T-helper 2 cell treated with Interferon-gamma antibody and Interleukin-4, amounts not matched to agents 5 μg/mL and 100 μg/mL, for 36 hours (primary cell): ENCODE results near the gene KAZN.

Experiments
- DNase-seq: peaks from one replicate; pipeline ENCODE4 v3.0.0; 2021; ENCODE audit warnings: low spot score
- H3K27ac Mint-ChIP-seq: one replicate; pipeline ENCODE4 v1.8.0; 2021; ENCODE audit warnings: mild to moderate bottlenecking, mixed read lengths
- H3K27me3 Mint-ChIP-seq: one replicate; pipeline ENCODE4 v1.8.0; 2021; ENCODE audit warnings: low read depth, mixed read lengths
- H3K36me3 Mint-ChIP-seq: one replicate; pipeline ENCODE4 v1.8.0; 2021; ENCODE audit warnings: low read depth, mixed read lengths
- H3K4me1 Mint-ChIP-seq: one replicate; pipeline ENCODE4 v1.8.0; 2021; ENCODE audit warnings: low read depth, mixed read lengths
- H3K4me3 Mint-ChIP-seq: one replicate; pipeline ENCODE4 v1.8.0; 2022; ENCODE audit warnings: mild to moderate bottlenecking, moderate library complexity, mixed read lengths
- H3K9me3 Mint-ChIP-seq: one replicate; pipeline ENCODE4 v1.8.0; 2021; ENCODE audit warnings: mixed read lengths

KAZN gene

DNA sequence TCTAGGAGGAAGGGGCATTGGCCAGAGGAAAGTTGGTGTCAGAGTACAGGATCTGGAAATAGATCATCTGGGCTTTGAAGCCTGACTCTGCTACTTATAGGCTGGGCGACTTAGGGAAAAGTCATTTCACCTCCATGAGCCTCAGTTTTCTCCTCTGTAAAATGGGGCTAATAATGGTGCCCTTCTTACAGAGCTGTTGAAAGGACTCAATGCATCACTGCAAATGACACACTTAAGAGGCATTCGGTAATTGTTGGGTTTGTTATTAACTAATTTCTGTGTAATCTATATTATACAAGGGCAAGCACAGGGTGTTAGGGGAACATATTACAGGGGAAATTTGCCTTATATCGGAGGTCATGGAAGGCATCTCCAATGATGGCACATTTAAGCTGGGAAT, 96.1 kb downstream of the KAZN start:
- Mint-ChIP-seq H3K27me3 (no peaks in the 10 kb centered on the region), H3K4me1 (no peaks in the 10 kb centered on the region), H3K36me3 (no peaks in the 10 kb centered on the region), H3K4me3 (no peak overlapping the region), H3K9me3 (no peaks in the 10 kb centered on the region), H3K27ac (no peak overlapping the region)
- DNase-seq = no peak

DNA sequence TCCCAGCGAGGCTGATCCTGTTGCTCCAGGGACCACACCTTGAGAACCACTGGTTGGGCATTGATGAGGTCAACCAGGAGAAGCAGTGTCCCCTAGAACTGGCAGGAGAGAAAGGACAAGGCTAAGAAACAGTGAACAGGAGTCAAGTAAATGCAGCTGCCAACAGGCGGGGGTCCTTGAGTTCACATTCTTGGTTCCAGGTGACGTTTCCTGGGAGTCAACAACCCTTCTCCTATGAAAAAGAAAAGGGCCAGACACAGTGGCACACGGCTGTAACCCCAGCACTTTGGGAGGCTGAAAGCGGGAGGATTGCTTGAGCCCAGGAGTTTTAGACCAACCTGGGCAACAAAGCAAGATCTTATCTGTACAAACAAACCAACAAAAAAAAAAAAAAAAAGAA, 98.3 kb downstream of the KAZN start:
- no peaks in the 10 kb centered on the region for H3K36me3 Mint-ChIP-seq
- no peaks in the 10 kb centered on the region for H3K27me3 Mint-ChIP-seq
- no peaks in the 10 kb centered on the region for H3K9me3 Mint-ChIP-seq
- no peak overlapping the region for H3K4me3 Mint-ChIP-seq
- DNase-seq = no peak
- no peaks in the 10 kb centered on the region for H3K4me1 Mint-ChIP-seq
- H3K27ac Mint-ChIP-seq = no peak overlapping the region

DNA sequence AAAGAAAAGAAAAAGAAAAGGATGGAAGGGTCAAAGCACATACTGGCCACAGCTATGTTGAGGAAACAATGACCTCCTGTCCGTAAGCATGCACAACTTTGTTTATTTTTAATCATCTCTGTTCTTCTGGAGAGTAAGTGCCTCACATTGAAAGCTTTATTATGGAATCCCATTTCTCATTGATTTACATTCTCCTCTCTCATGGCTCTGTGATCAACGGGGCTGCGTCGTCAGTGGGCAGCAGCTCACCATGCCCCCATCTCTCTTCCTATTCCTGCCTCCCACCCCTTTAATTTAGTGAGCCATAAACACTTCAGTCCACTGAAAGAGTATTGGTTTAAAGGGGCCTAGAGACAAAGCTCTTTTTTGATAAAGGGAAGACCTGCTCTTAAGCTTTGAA, 98.9 kb downstream of the KAZN start:
- H3K27ac Mint-ChIP-seq = no peak overlapping the region
- H3K4me1 Mint-ChIP-seq = no peaks in the 10 kb centered on the region
- H3K9me3 Mint-ChIP-seq = peaks cover under 1% of the 10 kb centered on the region
- H3K36me3 Mint-ChIP-seq = no peaks in the 10 kb centered on the region
- H3K4me3 Mint-ChIP-seq = no peak overlapping the region
- H3K27me3 Mint-ChIP-seq = no peaks in the 10 kb centered on the region
- DNase-seq = no peak

GRCh38 chr1:14698314-14698713, 99.8 kb downstream of the KAZN start:
- peaks cover 8% of the 10 kb centered on the region for H3K9me3 Mint-ChIP-seq
- DNase-seq = no peak
- no peaks in the 10 kb centered on the region for H3K27me3 Mint-ChIP-seq

GRCh38 chr1:14699620-14700019, 101.1 kb downstream of the KAZN start:
- H3K36me3 Mint-ChIP-seq = no peaks in the 10 kb centered on the region
- no peaks in the 10 kb centered on the region for H3K4me1 Mint-ChIP-seq
- H3K27ac Mint-ChIP-seq = no peak overlapping the region
- no peak overlapping the region for H3K4me3 Mint-ChIP-seq
- peaks cover 8% of the 10 kb centered on the region for H3K9me3 Mint-ChIP-seq
- no peak for DNase-seq
- H3K27me3 Mint-ChIP-seq = no peaks in the 10 kb centered on the region

More at GRCh38 chr1:14698314-14698713, 99.8 kb downstream of the KAZN start:
- H3K4me1 Mint-ChIP-seq = no peaks in the 10 kb centered on the region
- no peaks in the 10 kb centered on the region for H3K36me3 Mint-ChIP-seq
- no peak overlapping the region for H3K27ac Mint-ChIP-seq
- H3K4me3 Mint-ChIP-seq = no peak overlapping the region

DNA sequence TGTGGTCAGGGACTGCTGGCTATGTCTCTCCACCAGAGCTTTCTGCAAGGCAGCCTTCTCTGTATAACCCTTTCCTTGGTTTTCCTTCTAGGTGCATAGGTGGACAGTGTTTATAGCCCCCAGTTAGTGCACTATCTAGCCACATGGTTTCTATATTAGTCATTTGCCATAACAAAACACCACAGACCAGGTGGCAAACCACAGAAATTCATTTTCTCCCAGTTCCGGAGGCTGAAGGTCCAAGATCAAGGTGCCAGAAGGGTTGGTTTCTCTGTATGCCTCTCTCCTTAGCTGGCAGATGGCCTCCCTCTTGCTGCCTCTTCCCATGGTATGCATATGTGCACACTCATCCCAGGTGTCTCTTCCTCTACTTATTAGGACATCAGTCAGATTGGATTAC, 106.4 kb downstream of the KAZN start:
- Mint-ChIP-seq H3K4me1 (no peaks in the 10 kb centered on the region), H3K27me3 (no peaks in the 10 kb centered on the region)

DNA sequence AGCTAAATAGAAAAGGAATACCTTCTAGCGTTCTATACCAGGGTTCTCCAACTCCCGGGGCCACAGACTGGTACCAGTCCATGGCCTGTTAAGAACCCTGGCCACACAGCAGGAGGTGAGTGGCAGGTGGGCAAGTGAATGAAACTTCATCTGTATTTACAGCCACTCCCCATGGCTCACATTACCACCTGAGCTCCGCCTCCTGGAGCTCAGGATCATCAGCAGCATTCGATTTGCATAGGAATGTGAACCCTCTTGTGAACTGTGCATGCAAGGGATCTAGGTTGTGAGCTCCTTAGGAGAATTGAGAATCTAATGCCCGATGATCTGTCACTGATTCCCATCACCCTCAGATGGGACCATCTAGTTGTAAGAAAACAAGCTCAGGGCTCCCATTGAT, 107.3 kb downstream of the KAZN start:
- Mint-ChIP-seq H3K4me1 (no peaks in the 10 kb centered on the region), H3K4me3 (no peak overlapping the region), H3K27ac (no peak overlapping the region), H3K27me3 (no peaks in the 10 kb centered on the region), H3K9me3 (peaks cover 27% of the 10 kb centered on the region), H3K36me3 (no peaks in the 10 kb centered on the region)
- no peak for DNase-seq

More for the DNA sequence above, 106.4 kb downstream of the KAZN start:
- DNase-seq = no peak
- Mint-ChIP-seq H3K4me3 (no peak overlapping the region), H3K9me3 (peaks cover 23% of the 10 kb centered on the region), H3K27ac (no peak overlapping the region), H3K36me3 (no peaks in the 10 kb centered on the region)

GRCh38 chr1:14706631-14707030, 108.1 kb downstream of the KAZN start:
- H3K9me3 Mint-ChIP-seq = peaks cover 27% of the 10 kb centered on the region
- H3K27ac Mint-ChIP-seq = no peak overlapping the region
- H3K27me3 Mint-ChIP-seq = no peaks in the 10 kb centered on the region
- no peak for DNase-seq
- H3K36me3 Mint-ChIP-seq = no peaks in the 10 kb centered on the region
- no peak overlapping the region for H3K4me3 Mint-ChIP-seq
- H3K4me1 Mint-ChIP-seq = no peaks in the 10 kb centered on the region

- DNase-seq = no peak
- H3K36me3 Mint-ChIP-seq = no peaks in the 10 kb centered on the region
- H3K9me3 Mint-ChIP-seq = peaks cover 22% of the 10 kb centered on the region
- H3K27ac Mint-ChIP-seq = no peak overlapping the region
- no peaks in the 10 kb centered on the region for H3K4me1 Mint-ChIP-seq
- no peaks in the 10 kb centered on the region for H3K27me3 Mint-ChIP-seq
- H3K4me3 Mint-ChIP-seq = no peak overlapping the region
Observed at GRCh38 chr1:14707531-14708445, 109.3 kb downstream of the KAZN start.

- no peaks in the 10 kb centered on the region for H3K4me1 Mint-ChIP-seq
- H3K4me3 Mint-ChIP-seq = no peak overlapping the region
- no peak overlapping the region for H3K27ac Mint-ChIP-seq
- no peaks in the 10 kb centered on the region for H3K27me3 Mint-ChIP-seq
- H3K9me3 Mint-ChIP-seq = peaks cover 14% of the 10 kb centered on the region
- no peaks in the 10 kb centered on the region for H3K36me3 Mint-ChIP-seq
- no peak for DNase-seq
Observed at GRCh38 chr1:14710331-14710730, 111.8 kb downstream of the KAZN start.

GRCh38 chr1:14712136-14712535, 113.7 kb downstream of the KAZN start:
- Mint-ChIP-seq H3K36me3 (no peaks in the 10 kb centered on the region), H3K4me1 (no peaks in the 10 kb centered on the region), H3K27ac (no peak overlapping the region), H3K9me3 (peaks cover 10% of the 10 kb centered on the region), H3K27me3 (no peaks in the 10 kb centered on the region), H3K4me3 (no peak overlapping the region)
- no peak for DNase-seq

GRCh38 chr1:14713077-14713476, 114.6 kb downstream of the KAZN start:
- H3K4me3 Mint-ChIP-seq = no peak overlapping the region
- no peak for DNase-seq
- no peaks in the 10 kb centered on the region for H3K36me3 Mint-ChIP-seq
- no peaks in the 10 kb centered on the region for H3K27me3 Mint-ChIP-seq
- no peak overlapping the region for H3K27ac Mint-ChIP-seq
- H3K9me3 Mint-ChIP-seq = peaks cover 9% of the 10 kb centered on the region
- H3K4me1 Mint-ChIP-seq = no peaks in the 10 kb centered on the region

GRCh38 chr1:14715266-14715665, 116.8 kb downstream of the KAZN start:
- peaks cover 2% of the 10 kb centered on the region for H3K9me3 Mint-ChIP-seq
- H3K27ac Mint-ChIP-seq = no peak overlapping the region
- H3K4me3 Mint-ChIP-seq = no peak overlapping the region
- no peaks in the 10 kb centered on the region for H3K27me3 Mint-ChIP-seq
- DNase-seq = no peak
- no peaks in the 10 kb centered on the region for H3K36me3 Mint-ChIP-seq
- H3K4me1 Mint-ChIP-seq = no peaks in the 10 kb centered on the region

DNA sequence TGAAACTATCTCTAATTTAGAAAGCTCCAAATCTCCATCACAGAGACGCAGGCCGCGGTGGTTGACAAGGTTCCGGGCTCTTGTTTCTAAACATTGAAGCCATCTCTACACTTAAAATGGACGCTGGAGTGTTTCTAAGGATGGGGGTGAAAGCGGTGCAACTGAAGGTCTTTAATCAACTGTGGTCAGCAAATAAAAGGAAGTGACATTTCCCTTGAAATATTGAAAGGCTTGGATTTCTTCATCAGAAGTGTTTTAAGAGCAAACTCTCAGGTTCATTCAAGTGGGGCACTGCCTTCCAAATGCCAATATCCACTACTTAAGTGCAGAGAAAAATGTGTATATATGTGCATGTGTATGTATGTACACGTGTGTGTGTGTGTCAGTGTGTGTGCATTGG, 117.3 kb downstream of the KAZN start:
- H3K4me3 Mint-ChIP-seq = no peak overlapping the region
- H3K9me3 Mint-ChIP-seq = no peaks in the 10 kb centered on the region
- no peaks in the 10 kb centered on the region for H3K36me3 Mint-ChIP-seq
- no peaks in the 10 kb centered on the region for H3K27me3 Mint-ChIP-seq
- no peak for DNase-seq
- H3K27ac Mint-ChIP-seq = no peak overlapping the region
- H3K4me1 Mint-ChIP-seq = no peaks in the 10 kb centered on the region

DNA sequence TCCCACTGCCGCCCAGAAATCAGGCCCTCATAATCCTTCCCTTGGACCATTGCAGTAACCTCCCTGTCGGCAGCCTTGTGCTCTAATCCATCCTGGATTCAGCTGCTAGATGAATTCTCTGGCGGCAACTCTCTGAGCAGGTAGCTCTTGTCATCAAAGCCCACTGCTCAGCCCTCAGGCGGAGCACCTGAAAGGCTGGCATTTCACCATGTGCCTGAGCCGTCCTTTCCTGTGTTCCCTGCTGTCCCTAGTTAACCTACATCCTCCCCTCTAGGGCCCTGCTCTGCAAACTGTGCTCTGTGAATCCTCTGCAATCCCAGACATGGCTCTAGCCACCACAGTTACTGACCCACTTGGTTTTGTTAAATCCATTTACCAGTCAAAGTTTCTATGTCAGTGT, 118.0 kb downstream of the KAZN start:
- no peaks in the 10 kb centered on the region for H3K9me3 Mint-ChIP-seq
- no peaks in the 10 kb centered on the region for H3K4me1 Mint-ChIP-seq
- no peak overlapping the region for H3K4me3 Mint-ChIP-seq
- H3K27ac Mint-ChIP-seq = no peak overlapping the region
- no peaks in the 10 kb centered on the region for H3K27me3 Mint-ChIP-seq
- no peak for DNase-seq
- H3K36me3 Mint-ChIP-seq = no peaks in the 10 kb centered on the region
